Suppressor macrophage treated with lipopolysaccharide for 4 hours (primary cell): ENCODE measurements around the gene PROSER3.

ENCODE experiments used
- DNase-seq: peaks from one replicate; pipeline ENCODE4 v3.0.0-alpha.2; 2020

PROSER3 gene

DNA sequence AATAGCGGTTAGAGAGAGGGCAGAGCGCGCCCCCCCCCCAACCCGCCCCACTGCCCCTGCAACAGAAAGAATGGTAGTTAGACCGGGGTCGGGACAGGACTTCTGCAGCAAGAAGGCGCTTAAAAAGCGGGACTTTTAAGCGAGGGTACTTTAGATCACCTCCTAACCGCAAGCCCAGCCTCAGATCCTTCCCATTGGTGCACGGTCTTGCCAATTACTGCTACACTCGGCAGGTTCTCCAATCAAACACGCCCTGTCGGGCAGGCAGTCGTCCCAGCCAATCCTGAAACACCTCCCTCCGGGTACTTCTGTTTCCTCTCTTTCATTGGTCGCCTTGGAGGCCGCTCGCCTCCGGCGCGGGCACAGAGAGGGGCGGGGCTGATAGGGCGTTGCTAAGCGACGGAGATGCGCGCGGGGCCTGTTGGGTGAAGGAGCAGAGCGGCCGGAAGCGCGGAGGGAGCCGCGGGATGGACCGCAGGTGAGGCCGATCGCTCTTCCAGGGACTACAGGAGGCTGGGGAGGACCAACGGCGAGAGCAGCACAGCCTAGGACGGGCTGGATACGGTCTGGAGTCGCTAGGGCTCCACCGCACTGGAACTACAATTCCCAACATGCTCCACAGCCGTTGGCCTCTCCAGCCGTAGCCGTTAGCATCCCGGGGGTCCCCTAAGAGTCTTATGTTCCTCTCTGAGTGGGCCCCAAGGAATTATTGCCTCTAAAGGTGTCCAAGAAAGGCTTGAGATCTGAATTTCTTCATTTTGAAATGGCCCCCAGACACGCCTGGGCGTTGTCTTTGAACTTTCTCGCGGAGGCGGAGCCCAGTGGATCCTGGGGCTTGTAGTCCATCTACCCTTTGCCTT is at the start of gene PROSER3:
TSS of gene PROSER3 (plus strand) at position 428 of the 860 bp plus-strand sequence. CDS start at position 468, 40 bp downstream.
- DNase-seq: peak; percentile 99

DNA sequence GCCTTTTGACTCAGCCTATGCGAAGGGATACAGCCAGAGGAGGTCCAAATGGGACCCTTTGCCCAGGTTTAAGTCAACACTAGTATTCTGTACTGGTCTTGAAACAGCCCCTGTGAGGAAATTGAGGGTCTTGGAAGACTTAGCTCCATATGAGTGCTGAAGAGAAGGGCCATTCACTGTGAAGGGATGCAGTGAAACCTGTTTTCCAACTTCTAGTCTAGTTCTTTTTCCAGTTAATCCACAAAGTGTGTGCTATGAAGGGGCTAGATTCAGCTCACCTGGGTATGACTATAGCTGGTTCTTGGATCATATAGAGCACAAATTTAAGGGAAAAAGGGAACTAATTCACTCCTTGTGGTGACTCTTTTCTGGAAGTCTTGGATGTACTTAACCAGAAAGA is 49.6 kb upstream of the PROSER3 start:
- no peak for DNase-seq

DNA sequence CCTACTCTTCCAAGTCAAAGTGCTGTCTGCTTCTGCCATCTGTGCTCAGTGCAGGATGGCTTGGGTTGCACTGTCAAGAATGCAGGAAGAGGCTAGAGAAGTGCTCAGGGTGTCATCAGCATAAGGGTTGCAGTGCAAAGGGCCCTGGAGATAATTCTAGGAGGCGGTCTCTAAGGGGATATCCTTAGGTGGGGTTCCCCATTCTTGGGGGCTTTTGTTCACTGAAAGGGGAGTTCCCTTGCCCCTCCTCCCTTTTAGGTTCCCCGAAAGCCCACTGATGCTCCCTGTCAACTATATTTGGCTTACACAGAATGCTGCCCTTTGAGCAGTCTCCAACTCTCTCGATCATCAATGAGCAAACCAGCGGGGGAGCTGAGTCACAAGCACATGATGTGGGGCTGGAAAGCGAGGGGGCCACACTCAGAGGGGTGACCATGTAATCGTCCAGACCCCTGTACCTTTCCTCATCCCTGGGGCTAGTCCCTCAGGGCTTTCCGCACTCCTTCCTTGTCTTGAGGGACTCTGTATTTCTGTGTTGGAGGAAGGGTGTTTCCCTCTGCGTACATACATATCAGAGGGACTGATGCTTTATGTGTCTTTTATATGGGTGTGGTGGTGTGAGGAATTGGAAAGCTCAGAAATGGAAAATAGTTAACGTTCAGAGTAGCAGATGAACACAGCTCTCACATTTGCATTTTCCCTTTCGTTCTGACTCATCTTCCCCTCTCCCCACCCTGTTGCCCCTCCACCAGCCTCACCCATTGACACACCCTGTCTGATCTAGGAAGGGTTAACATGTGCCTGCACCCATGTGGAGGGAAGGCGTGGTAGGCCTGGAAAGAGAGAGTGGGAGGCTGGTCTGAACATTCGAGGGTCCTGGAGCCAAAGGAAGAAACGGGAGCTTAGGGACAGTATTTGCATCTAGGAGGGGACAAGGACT is 46.9 kb upstream of the PROSER3 start:
- DNase-seq: peak; percentile 56

DNA sequence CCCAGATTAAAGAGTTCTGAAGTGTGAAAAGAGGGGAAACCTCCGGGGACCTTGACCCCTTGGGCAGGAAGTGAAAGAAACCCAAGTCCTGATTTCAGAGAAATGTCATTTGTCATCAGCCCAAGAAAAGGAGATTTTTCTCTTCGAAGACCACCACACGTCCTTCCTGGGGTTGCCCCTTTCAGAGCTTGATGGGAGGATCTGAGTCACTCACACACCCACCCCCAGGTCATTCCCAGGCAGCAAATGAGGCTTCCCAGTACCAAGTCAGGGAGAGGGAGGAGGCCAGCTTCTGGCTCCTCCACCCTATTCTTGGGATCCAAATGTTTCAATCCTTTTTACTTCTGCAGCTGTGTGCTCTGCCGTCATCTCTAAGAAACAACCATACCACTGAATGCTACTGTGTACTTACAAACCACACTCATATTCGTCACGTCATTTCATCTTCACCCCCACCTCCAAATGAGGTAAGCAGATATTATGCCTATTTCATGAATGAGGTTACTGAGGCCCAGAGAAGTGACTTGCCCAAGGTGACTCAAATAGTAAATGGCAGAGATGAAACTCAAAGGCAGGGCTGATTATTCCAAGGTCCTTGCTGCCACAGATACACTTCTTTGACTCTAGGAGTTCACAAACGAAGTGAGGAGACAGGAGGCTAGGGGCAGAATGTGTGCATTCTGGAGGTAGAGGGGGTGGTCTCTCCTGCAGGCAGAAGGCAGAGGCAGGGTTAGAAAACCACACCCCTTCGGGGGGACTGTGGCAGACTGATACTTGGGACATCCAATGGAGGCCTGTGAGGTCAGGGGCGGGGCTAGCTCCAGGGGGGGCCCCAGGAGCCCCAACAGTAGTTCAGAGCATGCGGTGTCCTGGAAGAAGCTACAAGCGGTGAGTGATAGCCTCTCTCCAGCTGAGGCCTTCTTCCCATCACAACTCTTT is 45.1 kb upstream of the PROSER3 start:
- DNase-seq: peak; percentile 49

DNA sequence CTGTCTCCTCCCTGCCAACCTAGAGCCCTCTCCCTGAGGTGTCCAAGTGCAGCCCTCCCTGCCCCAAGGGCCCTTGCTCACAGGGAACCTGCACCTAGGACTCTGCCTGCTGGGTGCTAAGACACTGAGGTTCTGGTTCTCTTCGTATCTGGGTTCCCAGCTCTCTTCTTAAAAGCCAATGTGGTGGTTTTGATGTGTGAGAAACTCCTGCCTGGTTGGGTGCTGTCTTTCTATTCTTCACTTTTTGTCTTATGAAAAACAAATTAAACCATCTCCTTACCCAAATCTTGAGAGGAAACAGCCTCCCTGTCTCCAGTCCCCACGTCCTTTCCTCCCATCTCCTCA is 44.5 kb upstream of the PROSER3 start:
- no peak for DNase-seq

DNA sequence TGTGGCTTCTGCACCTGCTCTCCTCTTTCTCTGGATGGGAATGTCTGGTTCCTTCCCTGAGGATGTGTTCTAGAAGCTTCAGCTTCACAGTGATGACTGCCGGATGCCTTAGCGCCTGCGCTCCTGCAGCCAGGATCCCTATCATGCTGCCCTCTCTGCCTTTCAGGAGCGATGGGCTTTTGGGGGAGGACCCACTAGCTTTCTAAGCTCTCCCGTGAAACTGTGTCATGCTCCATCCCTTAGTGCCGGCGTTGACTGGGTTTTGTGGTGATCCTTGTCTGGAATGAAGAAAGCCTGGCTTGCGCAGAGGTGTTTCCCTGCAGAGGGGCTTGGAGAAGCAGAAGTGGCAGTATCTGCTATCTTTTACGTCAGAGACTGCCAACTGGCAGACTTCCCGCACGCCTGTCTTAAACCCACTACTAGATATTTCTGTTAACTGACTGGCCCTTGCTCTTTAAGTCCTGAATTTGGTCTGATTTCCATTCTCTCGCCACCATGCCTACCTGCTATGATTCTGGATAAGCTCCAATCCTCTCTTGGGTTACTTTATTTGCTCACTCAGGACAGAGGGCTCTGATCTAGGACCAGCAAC is 44.0 kb upstream of the PROSER3 start:
- DNase-seq: no peak

DNA sequence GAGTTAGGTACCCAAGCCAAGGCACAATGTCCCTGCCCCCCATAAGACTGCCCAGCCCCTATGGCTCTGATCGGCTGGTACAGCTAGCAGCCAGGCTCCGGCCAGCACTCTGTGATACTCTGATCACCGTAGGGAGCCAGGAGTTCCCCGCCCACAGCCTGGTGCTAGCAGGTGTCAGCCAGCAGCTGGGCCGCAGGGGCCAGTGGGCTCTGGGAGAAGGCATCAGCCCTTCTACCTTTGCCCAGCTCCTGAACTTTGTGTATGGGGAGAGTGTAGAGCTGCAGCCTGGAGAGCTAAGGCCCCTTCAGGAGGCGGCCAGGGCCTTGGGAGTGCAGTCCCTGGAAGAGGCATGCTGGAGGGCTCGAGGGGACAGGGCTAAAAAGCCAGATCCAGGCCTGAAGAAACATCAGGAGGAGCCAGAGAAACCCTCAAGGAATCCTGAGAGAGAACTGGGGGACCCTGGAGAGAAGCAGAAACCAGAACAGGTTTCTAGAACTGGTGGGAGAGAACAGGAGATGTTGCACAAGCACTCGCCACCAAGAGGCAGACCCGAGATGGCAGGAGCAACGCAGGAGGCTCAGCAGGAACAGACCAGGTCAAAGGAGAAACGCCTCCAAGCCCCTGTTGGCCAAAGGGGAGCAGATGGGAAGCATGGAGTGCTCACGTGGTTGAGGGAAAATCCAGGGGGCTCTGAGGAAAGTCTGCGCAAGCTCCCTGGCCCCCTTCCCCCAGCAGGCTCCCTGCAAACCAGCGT is 43.2 kb upstream of the PROSER3 start:
- no peak for DNase-seq

DNA sequence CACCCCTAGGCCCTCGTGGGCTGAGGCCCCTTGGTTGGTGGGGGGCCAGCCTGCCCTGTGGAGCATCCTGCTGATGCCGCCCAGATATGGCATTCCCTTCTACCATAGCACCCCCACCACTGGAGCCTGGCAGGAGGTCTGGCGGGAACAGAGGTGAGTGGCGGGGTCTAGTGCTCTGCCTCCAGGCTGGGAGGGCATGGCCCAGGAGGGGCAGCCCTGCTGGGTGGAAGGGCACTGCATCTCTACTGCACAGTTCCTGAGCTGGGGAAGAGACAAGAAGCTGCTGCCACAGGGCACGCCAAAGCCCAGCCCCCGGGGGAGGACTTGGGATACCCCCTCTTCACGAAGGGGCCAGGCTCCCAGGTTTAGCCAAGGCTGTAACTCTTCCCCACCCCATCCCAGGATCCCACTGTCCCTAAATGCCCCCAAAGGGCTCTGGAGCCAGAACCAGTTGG is 42.6 kb upstream of the PROSER3 start:
- DNase-seq: no peak

DNA sequence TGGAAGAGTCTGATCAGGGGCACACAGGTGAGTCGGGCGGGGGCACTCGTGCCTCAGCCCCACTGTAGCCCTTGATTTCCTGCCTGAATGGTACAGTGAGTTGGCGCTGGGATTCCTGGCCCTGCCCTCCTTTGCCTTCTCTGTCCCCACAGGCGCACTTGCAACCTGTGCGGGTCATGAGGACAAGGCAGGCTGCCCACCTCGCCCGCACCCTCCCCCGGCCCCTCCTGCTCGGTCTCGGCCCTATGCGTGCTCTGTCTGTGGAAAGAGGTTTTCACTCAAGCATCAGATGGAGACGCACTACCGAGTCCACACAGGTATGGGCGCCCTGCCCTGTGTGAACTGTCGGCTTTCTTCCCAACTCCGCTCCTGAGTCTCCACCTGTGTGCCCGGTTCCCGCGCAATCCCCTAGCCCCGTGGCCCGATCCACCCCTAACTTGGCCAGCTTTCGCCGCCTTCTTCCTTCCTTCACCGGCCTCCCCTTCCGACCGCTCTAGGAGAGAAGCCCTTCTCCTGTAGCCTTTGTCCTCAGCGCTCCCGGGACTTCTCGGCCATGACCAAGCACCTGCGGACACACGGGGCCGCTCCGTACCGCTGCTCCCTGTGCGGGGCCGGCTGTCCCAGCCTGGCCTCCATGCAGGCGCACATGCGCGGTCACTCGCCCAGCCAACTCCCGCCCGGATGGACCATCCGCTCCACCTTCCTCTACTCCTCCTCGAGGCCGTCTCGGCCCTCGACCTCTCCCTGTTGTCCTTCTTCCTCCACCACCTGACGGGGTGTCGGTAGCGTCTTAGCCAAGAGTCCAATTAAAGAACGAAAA is 41.8 kb upstream of the PROSER3 start:
- DNase-seq: peak; percentile 52

DNA sequence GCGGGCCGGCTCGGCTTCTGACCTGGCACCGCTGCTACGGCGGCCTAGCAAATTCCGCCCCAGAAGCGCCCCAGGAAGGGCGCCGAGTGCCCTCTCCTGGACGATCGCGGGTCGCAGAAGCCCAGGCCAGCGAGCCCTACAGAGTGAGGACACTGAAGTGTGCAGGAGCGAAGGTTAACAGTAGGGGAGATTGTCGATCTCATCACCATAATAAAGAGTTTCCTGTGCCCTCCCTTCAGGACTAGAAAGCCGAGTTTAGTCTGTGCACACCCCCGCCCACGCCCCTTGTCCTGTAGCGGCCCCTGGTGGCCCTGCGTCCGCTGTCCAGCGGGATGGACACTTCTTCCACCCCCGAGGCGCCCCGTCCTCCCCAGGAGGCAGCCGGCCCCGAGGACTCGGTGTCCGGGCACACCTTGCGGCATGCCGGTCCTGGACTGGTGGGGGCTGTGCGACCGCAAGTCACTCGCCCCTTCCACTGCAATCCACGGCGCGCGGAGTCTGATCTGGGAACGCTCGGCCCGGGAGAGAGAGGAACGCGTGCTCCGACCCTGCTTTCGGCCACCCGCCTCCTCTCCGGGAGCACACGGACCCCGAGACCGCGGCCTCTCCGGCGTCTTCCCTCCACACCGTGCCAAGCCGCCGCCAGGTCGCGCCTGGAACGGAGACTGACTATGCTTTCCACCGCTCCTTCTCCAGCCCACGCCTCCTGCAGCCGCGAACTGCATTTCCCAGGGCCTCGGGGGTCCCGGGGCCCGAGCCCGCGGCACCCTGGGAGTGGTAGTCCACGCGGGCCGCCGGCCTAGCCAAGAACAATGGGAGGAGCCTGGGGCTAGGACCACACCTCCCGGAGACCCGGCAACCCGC is 40.9 kb upstream of the PROSER3 start:
- DNase-seq: peak; percentile 95

DNA sequence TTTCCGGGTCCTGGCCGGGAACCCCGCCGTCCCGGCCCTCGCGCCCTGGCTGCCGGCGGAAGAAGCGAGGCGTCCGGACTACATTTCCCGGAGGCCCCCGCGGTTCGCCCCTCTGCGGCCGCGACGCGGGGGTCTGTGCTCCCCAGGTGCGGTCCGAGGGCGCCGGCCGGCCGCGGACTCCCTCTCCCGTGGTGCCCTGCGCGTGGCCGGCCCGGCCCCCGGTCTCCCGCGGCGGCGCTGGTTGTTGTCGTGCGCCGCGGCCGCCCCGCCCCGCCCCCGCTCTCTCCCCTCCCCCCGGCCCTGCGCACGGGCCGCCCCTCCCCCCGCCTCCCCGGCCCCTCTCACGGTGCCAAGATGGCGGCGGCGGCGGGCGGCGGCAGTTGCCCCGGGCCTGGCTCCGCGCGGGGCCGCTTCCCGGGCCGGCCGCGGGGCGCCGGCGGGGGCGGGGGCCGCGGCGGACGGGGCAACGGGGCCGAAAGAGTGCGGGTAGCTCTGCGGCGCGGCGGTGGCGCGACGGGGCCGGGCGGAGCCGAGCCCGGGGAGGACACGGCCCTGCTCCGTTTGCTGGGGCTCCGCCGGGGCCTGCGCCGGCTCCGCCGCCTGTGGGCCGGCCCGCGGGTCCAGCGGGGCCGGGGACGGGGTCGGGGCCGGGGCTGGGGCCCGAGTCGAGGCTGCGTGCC is 40.2 kb upstream of the PROSER3 start, which contains the start of gene KMT2B:
TSS of gene KMT2B (plus strand) at position 339 of the 680 bp plus-strand sequence. CDS start at position 355, 16 bp downstream.
- DNase-seq: peak; percentile 22

DNA sequence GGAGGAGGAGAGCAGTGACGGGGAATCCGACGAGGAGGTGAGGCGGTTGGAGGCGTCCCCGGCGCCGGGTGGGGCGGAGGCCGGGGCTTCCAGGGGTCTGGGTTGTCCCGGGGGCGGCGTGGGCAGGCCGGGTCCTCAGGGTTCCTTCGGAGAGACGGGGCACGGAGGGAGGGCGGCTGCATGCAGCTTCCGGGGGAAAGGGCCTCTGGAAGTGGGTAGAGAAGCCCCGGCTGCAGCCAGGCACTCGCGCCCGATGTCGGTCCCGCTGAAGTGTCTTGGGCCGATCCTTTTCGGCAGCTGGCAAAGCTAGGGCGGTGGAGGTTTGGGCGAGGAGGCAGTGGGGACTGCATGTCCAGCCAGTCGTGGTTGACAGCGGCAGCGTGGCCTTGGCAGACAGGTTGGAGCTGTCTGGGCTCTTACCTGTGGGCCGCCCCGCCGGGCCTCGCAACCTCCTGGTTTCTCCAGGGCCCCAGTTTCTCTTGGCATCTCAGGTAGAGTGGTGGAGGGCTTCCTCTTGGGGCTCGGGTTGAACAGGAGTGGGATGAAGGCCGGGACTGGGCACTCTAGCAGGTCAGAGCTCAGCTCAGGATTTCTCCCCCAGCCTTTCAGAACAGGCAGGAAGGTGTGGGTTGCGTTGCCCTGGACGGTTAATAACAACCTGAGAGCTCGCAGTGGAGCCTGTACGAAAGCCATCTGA is 39.5 kb upstream of the PROSER3 start:
- DNase-seq: peak; percentile 24

DNA sequence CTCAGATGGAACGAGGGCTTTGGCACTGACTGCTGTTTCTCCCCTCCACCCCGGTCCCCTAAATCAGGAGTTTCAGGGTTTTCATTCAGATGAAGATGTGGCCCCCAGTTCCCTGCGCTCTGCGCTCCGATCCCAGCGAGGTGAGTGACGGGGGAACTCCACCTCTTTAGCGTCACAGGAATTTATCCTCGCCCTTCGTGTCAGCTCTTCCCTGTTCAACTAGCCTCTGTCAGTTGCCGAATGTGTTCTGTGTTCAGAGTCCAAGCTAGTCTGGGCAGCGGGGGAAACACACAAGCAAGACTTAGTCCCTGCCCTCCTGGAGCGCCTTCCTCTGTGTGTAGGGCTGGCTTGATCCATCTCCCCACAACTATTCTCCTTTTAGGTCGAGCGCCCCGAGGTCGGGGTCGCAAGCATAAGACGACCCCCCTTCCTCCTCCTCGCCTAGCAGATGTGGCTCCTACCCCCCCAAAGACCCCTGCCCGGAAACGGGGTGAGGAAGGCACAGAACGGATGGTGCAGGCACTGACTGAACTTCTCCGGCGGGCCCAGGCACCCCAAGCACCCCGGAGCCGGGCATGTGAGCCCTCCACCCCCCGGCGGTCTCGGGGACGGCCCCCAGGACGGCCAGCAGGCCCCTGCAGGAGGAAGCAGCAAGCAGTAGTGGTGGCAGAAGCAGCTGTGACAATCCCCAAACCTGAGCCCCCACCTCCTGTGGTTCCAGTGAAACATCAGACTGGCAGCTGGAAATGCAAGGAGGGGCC is 38.4 kb upstream of the PROSER3 start:
- DNase-seq: no peak

DNA sequence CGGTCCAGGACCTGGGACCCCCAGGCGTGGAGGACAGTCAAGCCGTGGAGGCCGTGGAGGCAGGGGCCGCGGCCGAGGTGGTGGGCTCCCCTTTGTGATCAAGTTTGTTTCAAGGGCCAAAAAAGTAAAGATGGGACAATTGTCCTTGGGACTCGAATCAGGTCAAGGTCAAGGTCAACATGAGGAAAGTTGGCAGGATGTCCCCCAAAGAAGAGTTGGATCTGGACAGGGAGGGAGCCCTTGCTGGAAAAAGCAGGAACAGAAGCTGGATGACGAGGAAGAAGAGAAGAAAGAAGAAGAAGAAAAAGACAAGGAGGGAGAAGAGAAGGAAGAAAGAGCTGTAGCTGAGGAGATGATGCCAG is 37.8 kb upstream of the PROSER3 start:
- DNase-seq: no peak

DNA sequence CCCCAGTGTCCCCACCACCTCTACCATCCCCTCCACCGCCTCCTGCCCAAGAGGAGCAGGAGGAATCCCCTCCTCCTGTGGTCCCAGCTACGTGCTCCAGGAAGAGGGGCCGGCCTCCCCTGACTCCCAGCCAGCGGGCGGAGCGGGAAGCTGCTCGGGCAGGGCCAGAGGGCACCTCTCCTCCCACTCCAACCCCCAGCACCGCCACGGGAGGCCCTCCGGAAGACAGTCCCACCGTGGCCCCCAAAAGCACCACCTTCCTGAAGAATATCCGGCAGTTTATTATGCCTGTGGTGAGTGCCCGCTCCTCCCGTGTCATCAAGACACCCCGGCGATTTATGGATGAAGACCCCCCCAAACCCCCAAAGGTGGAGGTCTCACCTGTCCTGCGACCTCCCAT is 37.3 kb upstream of the PROSER3 start:
- no peak for DNase-seq

DNA sequence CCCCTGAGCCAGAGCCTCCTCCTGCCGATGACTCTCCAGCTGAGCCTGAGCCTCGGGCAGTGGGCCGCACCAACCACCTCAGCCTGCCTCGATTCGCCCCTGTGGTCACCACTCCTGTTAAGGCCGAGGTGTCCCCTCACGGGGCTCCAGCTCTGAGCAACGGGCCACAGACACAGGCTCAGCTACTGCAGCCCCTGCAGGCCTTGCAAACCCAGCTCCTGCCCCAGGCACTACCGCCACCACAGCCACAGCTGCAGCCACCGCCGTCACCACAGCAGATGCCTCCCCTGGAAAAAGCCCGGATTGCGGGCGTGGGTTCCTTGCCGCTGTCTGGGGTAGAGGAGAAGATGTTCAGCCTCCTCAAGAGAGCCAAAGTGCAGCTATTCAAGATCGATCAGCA is 36.6 kb upstream of the PROSER3 start:
- no peak for DNase-seq

DNA sequence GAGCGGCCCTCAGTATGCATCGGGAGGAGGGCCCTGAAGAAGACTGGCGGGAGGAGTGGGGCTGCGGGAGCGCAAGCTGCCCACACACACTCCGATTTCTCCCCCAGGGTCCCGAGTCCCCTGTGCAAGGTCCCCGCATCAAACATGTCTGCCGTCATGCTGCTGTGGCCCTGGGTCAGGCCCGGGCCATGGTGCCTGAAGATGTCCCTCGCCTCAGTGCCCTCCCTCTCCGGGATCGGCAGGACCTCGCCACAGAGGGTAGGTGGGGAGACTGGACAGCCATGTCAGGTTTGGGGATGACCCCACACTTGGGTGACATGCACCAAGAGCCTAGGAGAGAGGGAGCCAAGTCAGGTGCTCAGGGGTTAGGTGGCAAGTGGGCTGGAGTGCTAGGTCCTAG is 35.5 kb upstream of the PROSER3 start:
- no peak for DNase-seq
